Calu3 (cell line): ENCODE data around the gene SRGAP2C. TPM values are rescaled to one million over a fixed set of nuclear protein-coding genes. Genes with fewer than 3 reads are reported as not detected.
"Not testable (repeated sequence)": the region's sequence is repeated elsewhere in the genome, so short reads cannot be mapped to it uniquely, and the experiment has no call there.

Experiments
- BruUV-seq: library from RNA; stranded (reverse); fragments of 400-500 nt; replicated peaks from 2 replicates; lab custom pipeline; 2021; lab: Mats Ljungman, UMichigan
- CTCF ChIA-PET: fragments of 300-600 bp; sonication (Branson Sonifier 250); formaldehyde crosslinking; loops from one replicate; lab custom pipeline; 2022; ENCODE audit warnings: antibody characterized with exemption; lab: Charles Lee
- DNase-seq: peaks from one replicate; pipeline ENCODE4 v3.0.0; 2022
- H3K27ac Mint-ChIP-seq: one replicate; pipeline ENCODE4 v1.8.0; 2022; ENCODE audit warnings: mixed read lengths; ENCODE audit not compliant: unreplicated experiment
- H3K27me3 Mint-ChIP-seq: one replicate; pipeline ENCODE4 v1.8.0; 2022; ENCODE audit warnings: mixed read lengths; ENCODE audit not compliant: unreplicated experiment
- H3K36me3 Mint-ChIP-seq: one replicate; pipeline ENCODE4 v1.8.0; 2022; ENCODE audit warnings: mild to moderate bottlenecking, moderate library complexity, mixed read lengths; ENCODE audit not compliant: insufficient read depth, unreplicated experiment
- H3K4me1 Mint-ChIP-seq: one replicate; pipeline ENCODE4 v1.8.0; 2022; ENCODE audit warnings: mild to moderate bottlenecking, low read depth, mixed read lengths; ENCODE audit not compliant: unreplicated experiment
- H3K4me3 Mint-ChIP-seq: one replicate; pipeline ENCODE4 v1.8.0; 2022; ENCODE audit warnings: mild to moderate bottlenecking, low read depth, moderate library complexity, mixed read lengths; ENCODE audit not compliant: unreplicated experiment
- H3K9me3 Mint-ChIP-seq: one replicate; pipeline ENCODE4 v1.8.0; 2022; ENCODE audit warnings: low read depth, mixed read lengths; ENCODE audit not compliant: unreplicated experiment
- intact Hi-C: fragments of 100-400 bp; cut with micrococcal nuclease; formaldehyde crosslinking; loops from one replicate; pipeline ENCODE4 v1.10.0; 2022; ENCODE audit not compliant: unreplicated experiment
- total RNA-seq: library from RNA; stranded (reverse); gene quantifications from 2 replicates; pipeline ENCODE4 v1.2.3, GENCODE V29; 2022

Gene SRGAP2C
- total RNA-seq, 1 experiment from 2014 or later: 22.6 TPM

GRCh38 chr1:121344355-121344754 lies 159.6 kb downstream of the SRGAP2C start:
- intact Hi-C loops: not testable (repeated sequence)

GRCh38 chr1:121346654-121347053 lies 161.9 kb downstream of the SRGAP2C start:
- H3K27me3 Mint-ChIP-seq, H3K36me3 Mint-ChIP-seq, H3K9me3 Mint-ChIP-seq, CTCF ChIA-PET, H3K27ac Mint-ChIP-seq, BruUV-seq, H3K4me3 Mint-ChIP-seq, intact Hi-C loops, DNase-seq, H3K4me1 Mint-ChIP-seq: not testable (repeated sequence)

More at GRCh38 chr1:121344355-121344754, 159.6 kb downstream of the SRGAP2C start:
- H3K4me3 Mint-ChIP-seq, H3K27me3 Mint-ChIP-seq, H3K36me3 Mint-ChIP-seq, H3K4me1 Mint-ChIP-seq, DNase-seq, CTCF ChIA-PET, H3K27ac Mint-ChIP-seq, H3K9me3 Mint-ChIP-seq, BruUV-seq: not testable (repeated sequence)

GRCh38 chr1:121347476-121347875 lies 162.7 kb downstream of the SRGAP2C start:
- CTCF ChIA-PET, H3K9me3 Mint-ChIP-seq, DNase-seq, H3K36me3 Mint-ChIP-seq, intact Hi-C loops, BruUV-seq, H3K4me3 Mint-ChIP-seq, H3K4me1 Mint-ChIP-seq, H3K27ac Mint-ChIP-seq, H3K27me3 Mint-ChIP-seq: not testable (repeated sequence)

GRCh38 chr1:121348115-121348514 lies 163.3 kb downstream of the SRGAP2C start:
- not testable (repeated sequence) for H3K36me3 Mint-ChIP-seq, DNase-seq

GRCh38 chr1:121349332-121349967 lies 164.7 kb downstream of the SRGAP2C start:
- not testable (repeated sequence) for BruUV-seq, H3K9me3 Mint-ChIP-seq

More at GRCh38 chr1:121348115-121348514, 163.3 kb downstream of the SRGAP2C start:
- H3K4me1 Mint-ChIP-seq, H3K9me3 Mint-ChIP-seq, BruUV-seq, H3K27ac Mint-ChIP-seq, CTCF ChIA-PET, H3K4me3 Mint-ChIP-seq, H3K27me3 Mint-ChIP-seq, intact Hi-C loops: not testable (repeated sequence)

GRCh38 chr1:121355711-121356420 lies 171.1 kb downstream of the SRGAP2C start:
- H3K27ac Mint-ChIP-seq, H3K4me1 Mint-ChIP-seq, DNase-seq, H3K27me3 Mint-ChIP-seq, H3K36me3 Mint-ChIP-seq, CTCF ChIA-PET, intact Hi-C loops, BruUV-seq, H3K9me3 Mint-ChIP-seq, H3K4me3 Mint-ChIP-seq: not testable (repeated sequence)

More at GRCh38 chr1:121349332-121349967, 164.7 kb downstream of the SRGAP2C start:
- H3K4me1 Mint-ChIP-seq, CTCF ChIA-PET, H3K4me3 Mint-ChIP-seq, H3K27ac Mint-ChIP-seq, intact Hi-C loops, H3K36me3 Mint-ChIP-seq, H3K27me3 Mint-ChIP-seq, DNase-seq: not testable (repeated sequence)

GRCh38 chr1:121356819-121357218 lies 172.0 kb downstream of the SRGAP2C start:
- H3K27ac Mint-ChIP-seq, H3K27me3 Mint-ChIP-seq, DNase-seq, H3K4me3 Mint-ChIP-seq, H3K36me3 Mint-ChIP-seq, intact Hi-C loops, H3K9me3 Mint-ChIP-seq, CTCF ChIA-PET, BruUV-seq, H3K4me1 Mint-ChIP-seq: not testable (repeated sequence)

GRCh38 chr1:121360531-121360930 lies 175.8 kb downstream of the SRGAP2C start:
- intact Hi-C loops, DNase-seq, H3K9me3 Mint-ChIP-seq, H3K4me3 Mint-ChIP-seq, H3K27ac Mint-ChIP-seq, BruUV-seq, H3K36me3 Mint-ChIP-seq, H3K4me1 Mint-ChIP-seq, CTCF ChIA-PET, H3K27me3 Mint-ChIP-seq: not testable (repeated sequence)

- H3K9me3 Mint-ChIP-seq, H3K4me3 Mint-ChIP-seq, H3K27me3 Mint-ChIP-seq, CTCF ChIA-PET, DNase-seq, BruUV-seq, H3K36me3 Mint-ChIP-seq, intact Hi-C loops, H3K4me1 Mint-ChIP-seq, H3K27ac Mint-ChIP-seq: not testable (repeated sequence)
Measured at GRCh38 chr1:121361451-121362233, 176.9 kb downstream of the SRGAP2C start.
